ENCODE measurements around the gene PPP4R4.

Gene PPP4R4

GRCh38 chr14:94290197-94290596 is 116.1 kb downstream of the PPP4R4 start:
- no peak for TF ChIP-seq CTCF (conservative IDR thresholded peaks at IDR 0.05; ENCODE audit: low read length)
- DNase-seq (ENCODE audit: low read depth) = no peak
- no peak overlapping the region for H3K4me3 ChIP-seq (ENCODE audit: low read length)

GRCh38 chr14:94291159-94291905 is 117.2 kb downstream of the PPP4R4 start:
- no peak overlapping the region for H3K4me3 ChIP-seq (ENCODE audit: low read length)
- TF ChIP-seq CTCF (conservative IDR thresholded peaks at IDR 0.05; ENCODE audit: low read length) = no peak
- DNase-seq (ENCODE audit: low read depth) = no peak

- no peak for DNase-seq (ENCODE audit: low read depth)
- no peak overlapping the region for H3K4me3 ChIP-seq (ENCODE audit: low read length)
- TF ChIP-seq CTCF (conservative IDR thresholded peaks at IDR 0.05; ENCODE audit: low read length) = no peak
Measured at GRCh38 chr14:94291906-94292525, 117.9 kb downstream of the PPP4R4 start.

GRCh38 chr14:94292526-94292871 is 118.4 kb downstream of the PPP4R4 start:
- no peak overlapping the region for H3K4me3 ChIP-seq (ENCODE audit: low read length)
- no peak for TF ChIP-seq CTCF (conservative IDR thresholded peaks at IDR 0.05; ENCODE audit: low read length)
- DNase-seq (ENCODE audit: low read depth) = no peak

GRCh38 chr14:94292872-94293577 is 118.9 kb downstream of the PPP4R4 start, which contains the start of gene SERPINA10:
Gene SERPINA10 (minus strand): TSS chr14:94293268. CDS start chr14:94290593, 2,675 bp downstream.
- no peak for TF ChIP-seq CTCF (conservative IDR thresholded peaks at IDR 0.05; ENCODE audit: low read length)
- no peak within 1 kb of the TSS for H3K4me3 ChIP-seq (ENCODE audit: low read length)
- no peak for DNase-seq (ENCODE audit: low read depth)

GRCh38 chr14:94293578-94293924 is 119.4 kb downstream of the PPP4R4 start:
- no peak for TF ChIP-seq CTCF (conservative IDR thresholded peaks at IDR 0.05; ENCODE audit: low read length)
- DNase-seq (ENCODE audit: low read depth) = no peak

More at GRCh38 chr14:94293578-94293924, 119.4 kb downstream of the PPP4R4 start:
- H3K4me3 ChIP-seq (ENCODE audit: low read length) = no peak overlapping the region
